HG03139 (cell line): ENCODE results near the gene UBE2B.
"Not testable (repeated sequence)": the region's sequence is repeated elsewhere in the genome, so short reads cannot be mapped to it uniquely, and the experiment has no call there.

Experiments
- ATAC-seq: cut with Tn5 transposase; IDR thresholded peaks from one replicate; pipeline ENCODE4 v1.9.1; 2021; ENCODE audit not compliant: unreplicated experiment

Gene UBE2B

GRCh38 chr5:134398609-134399155 lies 27.3 kb downstream of the UBE2B start:
- ATAC-seq = no peak

GRCh38 chr5:134403951-134404350 lies 32.6 kb downstream of the UBE2B start:
- ATAC-seq = no peak

- no peak for ATAC-seq
Observed at GRCh38 chr5:134406390-134406789, 35.0 kb downstream of the UBE2B start.

- no peak for ATAC-seq
Observed at GRCh38 chr5:134409321-134409720, 38.0 kb downstream of the UBE2B start.

- no peak for ATAC-seq
Observed at GRCh38 chr5:134410822-134411221, 39.5 kb downstream of the UBE2B start.

GRCh38 chr5:134411228-134411545 lies 39.8 kb downstream of the UBE2B start:
- no peak for ATAC-seq

- ATAC-seq = peak; percentile 97
Observed at GRCh38 chr5:134411546-134412266, 40.3 kb downstream of the UBE2B start, which contains the start of gene CDKN2AIPNL. TSS of gene CDKN2AIPNL (minus strand) at chr5:134411881. CDS start at chr5:134411854, 27 bp downstream.

GRCh38 chr5:134413046-134413445 lies 41.7 kb downstream of the UBE2B start:
- ATAC-seq = no peak

GRCh38 chr5:134417707-134418106 lies 46.3 kb downstream of the UBE2B start:
- no peak for ATAC-seq

- ATAC-seq = no peak
Observed at GRCh38 chr5:134418958-134419357, 47.6 kb downstream of the UBE2B start.

GRCh38 chr5:134420343-134420742 lies 49.0 kb downstream of the UBE2B start:
- no peak for ATAC-seq

GRCh38 chr5:134421038-134421437 lies 49.7 kb downstream of the UBE2B start:
- ATAC-seq = not testable (repeated sequence)

- no peak for ATAC-seq
Observed at GRCh38 chr5:134422791-134423365, 51.5 kb downstream of the UBE2B start.

GRCh38 chr5:134423376-134423775 lies 52.0 kb downstream of the UBE2B start:
- ATAC-seq = no peak

GRCh38 chr5:134426361-134426760 lies 55.0 kb downstream of the UBE2B start:
- no peak for ATAC-seq

GRCh38 chr5:134427540-134428041 lies 56.2 kb downstream of the UBE2B start:
- ATAC-seq = no peak

- no peak for ATAC-seq
Observed at GRCh38 chr5:134430001-134430569, 58.7 kb downstream of the UBE2B start.

GRCh38 chr5:134432174-134432573 lies 60.8 kb downstream of the UBE2B start:
- ATAC-seq = no peak

GRCh38 chr5:134432677-134433359 lies 61.4 kb downstream of the UBE2B start:
- no peak for ATAC-seq

GRCh38 chr5:134435560-134435959 lies 64.2 kb downstream of the UBE2B start:
- no peak for ATAC-seq
